Measurements from ENCODE around the gene ACE2. TPM values are rescaled to one million over a fixed set of nuclear protein-coding genes. Genes with fewer than 3 reads are reported as not detected.

ACE2 gene
- total and polyA plus RNA-seq, 2 of the 8 experiments (the other 6 are each of a cell fraction or from before 2014, with no cell fraction given): 0.06 TPM; not detected in 1

- H3K4me2 ChIP-seq (ENCODE audit: insufficient read depth in 1 of 2, low read depth in 2 of 2, low read length in 2 of 2): no peak overlapping the region
- no peak overlapping the region for H3K18ac ChIP-seq (ENCODE audit: extremely low read depth, low read length)
- no peak overlapping the region for H2AK5ac ChIP-seq (ENCODE audit: low read depth, low read length)
- no peak overlapping the region for H3K4ac ChIP-seq (replicated peaks; ENCODE audit: insufficient read length, low read depth, low read length)
- H2BK20ac ChIP-seq (ENCODE audit: low read length): no peak overlapping the region
- H3K27me3 ChIP-seq (replicated peaks in 1 of 4; ENCODE audit: control insufficient read depth in 3 of 4, extremely low read depth in 1 of 4, insufficient read depth in 3 of 4, low read length in 3 of 4): no peaks in the 10 kb centered on the region
- H3K27ac ChIP-seq (ENCODE audit: low read depth, low read length): no peak overlapping the region
- no peaks in the 10 kb centered on the region for H3K79me2 ChIP-seq (ENCODE audit: control insufficient read depth in 1 of 2, insufficient read depth in 2 of 2, low read length in 2 of 2)
- H2BK12ac ChIP-seq (ENCODE audit: low read depth, low read length): no peak overlapping the region
- TF ChIP-seq RFX5 (IDR thresholded peaks at IDR 0.05; ENCODE audit: borderline replicate concordance, low read depth, low read length) (no peak), SP1 (IDR thresholded peaks at IDR 0.05; ENCODE audit: low read depth, low read length) (no peak), POU5F1 (IDR thresholded peaks at IDR 0.05; ENCODE audit: low read depth, low read length) (no peak), TCF12 (IDR thresholded peaks at IDR 0.05; ENCODE audit: low read depth, low read length) (no peak), SAP30 (IDR thresholded peaks at IDR 0.05; ENCODE audit: insufficient read depth, insufficient replicate concordance, low read length) (no peak), JUND (IDR thresholded peaks at IDR 0.05; ENCODE audit: low read length) (no peak), BRCA1 (IDR thresholded peaks at IDR 0.05; ENCODE audit: low read depth, low read length) (no peak), ASH2L (IDR thresholded peaks at IDR 0.05; ENCODE audit: low read length) (no peak), CTBP2 (IDR thresholded peaks at IDR 0.05; ENCODE audit: borderline replicate concordance, insufficient read depth, insufficient read length, low read length) (no peak), TAF7 (optimal IDR thresholded peaks at IDR 0.05; ENCODE audit: borderline replicate concordance, low read depth, low read length) (no peak), POLR2A (IDR thresholded peaks at IDR 0.05; ENCODE audit: control extremely low read depth in 1 of 2, low read depth in 2 of 2, low read length in 2 of 2) (no peak)
- H4K8ac ChIP-seq (ENCODE audit: extremely low read depth, insufficient read depth, low read length): no peak overlapping the region
- H2BK5ac ChIP-seq (ENCODE audit: low read depth, low read length): no peak overlapping the region
- no peak overlapping the region for H4K5ac ChIP-seq (ENCODE audit: insufficient read length, low read depth, low read length)
- H3K23me2 ChIP-seq (ENCODE audit: low read depth, low read length): no peaks in the 10 kb centered on the region
- 81% methylated on average over 3 of the region's 3 CpGs; no CpG with 5 or more reads in 1 of the 2 experiments for WGBS, 2 experiments (ENCODE audit: extremely low coverage in 1 of 2, insufficient coverage in 1 of 2, insufficient read length in 1 of 2, insufficient replicate concordance in 2 of 2, low coverage in 1 of 2, low lambda C conversion rate in 2 of 2, missing lambda C conversion rate in 1 of 2)
- H4K20me1 ChIP-seq (replicated peaks in 1 of 2; ENCODE audit: control insufficient read depth in 1 of 2, insufficient read depth in 2 of 2, low read length in 2 of 2): no peaks in the 10 kb centered on the region
- DNase-seq (ENCODE audit: low read depth in 1 of 2, low spot score in 2 of 2) (no peak), FAIRE-seq (no peak)
- CTCF ChIA-PET (ENCODE audit: partially characterized antibody): no interaction called here
- H3K14ac ChIP-seq (ENCODE audit: insufficient read length): no peak overlapping the region
- no peak overlapping the region for H3K4me3 ChIP-seq (ENCODE audit: extremely low read depth in 1 of 4, insufficient read depth in 2 of 4, low read depth in 3 of 4, low read length in 4 of 4)
- no peak overlapping the region for H2BK15ac ChIP-seq (ENCODE audit: low read length)
- H3K4me1 ChIP-seq (replicated peaks in 1 of 4; ENCODE audit: control insufficient read depth in 3 of 4, insufficient read depth in 4 of 4, low read length in 3 of 4): no peaks in the 10 kb centered on the region
- H3K36me3 ChIP-seq (ENCODE audit: control insufficient read depth in 2 of 4, insufficient read depth in 4 of 4, low read length in 3 of 4): no peaks in the 10 kb centered on the region
- H3K9me3 ChIP-seq (ENCODE audit: insufficient read depth in 2 of 2, low read depth in 1 of 2, low read length in 1 of 2): no peaks in the 10 kb centered on the region
- H2AFZ ChIP-seq (ENCODE audit: low read length): no peak overlapping the region
- H3K23ac ChIP-seq (ENCODE audit: insufficient read length): no peak overlapping the region
- no peak overlapping the region for H4K91ac ChIP-seq (replicated peaks; ENCODE audit: insufficient read length, low read length)
- POLR2A ChIA-PET (ENCODE audit: partially characterized antibody): no interaction called here
- no peak overlapping the region for H3K56ac ChIP-seq (replicated peaks; ENCODE audit: insufficient read length, low read depth, low read length)
- H2BK120ac ChIP-seq (replicated peaks; ENCODE audit: low read depth, low read length): no peak overlapping the region
- no peaks in the 10 kb centered on the region for H3K79me1 ChIP-seq (ENCODE audit: low read depth, low read length)
- no peak overlapping the region for H3K9ac ChIP-seq (replicated peaks in 1 of 4; ENCODE audit: extremely low read depth in 1 of 4, low read depth in 3 of 4, low read length in 3 of 4)
Measured at GRCh38 chrX:15616531-15616930, 15.8 kb upstream of the ACE2 start.
